ENCODE data around the gene FNTB. TPM values are rescaled to one million over a fixed set of nuclear protein-coding genes. Genes with fewer than 3 reads are reported as not detected.

FNTB gene
- total and polyA plus RNA-seq, 2 experiments from 2014 or later: 8.6 to 12.5 TPM

DNA sequence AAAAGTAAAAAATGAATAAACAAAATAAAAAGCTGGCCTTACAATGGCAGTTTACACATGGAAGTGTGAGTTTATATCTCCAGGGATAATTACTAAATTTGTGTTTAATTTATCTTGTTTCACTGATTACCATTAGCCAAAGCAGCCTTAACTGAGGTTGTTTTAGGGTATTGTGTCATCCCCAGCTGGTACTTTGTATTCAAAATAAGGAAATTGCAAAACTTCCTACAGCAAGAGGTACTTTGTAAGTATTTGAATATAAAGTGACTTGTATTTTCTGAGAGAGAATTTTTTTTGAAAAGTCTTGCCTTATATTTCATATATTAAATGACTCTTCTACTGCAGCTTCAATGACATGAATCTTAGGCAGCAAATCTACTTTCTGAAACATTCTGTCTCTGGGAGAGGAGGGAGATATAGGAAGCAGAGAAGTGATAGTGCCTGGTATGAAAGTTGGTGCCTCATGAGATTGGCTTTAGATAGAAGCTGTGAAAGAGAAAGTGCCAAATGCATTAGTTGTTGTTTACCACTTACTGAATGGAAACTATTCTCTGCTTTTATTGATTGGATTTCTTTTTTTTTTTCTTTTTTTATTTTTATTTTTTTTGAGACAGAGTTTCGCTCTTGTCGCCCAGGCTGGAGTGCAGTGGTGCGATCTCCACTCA, 6.7 kb downstream of the FNTB start (continued):
- TF ChIP-seq, protein P1, sequence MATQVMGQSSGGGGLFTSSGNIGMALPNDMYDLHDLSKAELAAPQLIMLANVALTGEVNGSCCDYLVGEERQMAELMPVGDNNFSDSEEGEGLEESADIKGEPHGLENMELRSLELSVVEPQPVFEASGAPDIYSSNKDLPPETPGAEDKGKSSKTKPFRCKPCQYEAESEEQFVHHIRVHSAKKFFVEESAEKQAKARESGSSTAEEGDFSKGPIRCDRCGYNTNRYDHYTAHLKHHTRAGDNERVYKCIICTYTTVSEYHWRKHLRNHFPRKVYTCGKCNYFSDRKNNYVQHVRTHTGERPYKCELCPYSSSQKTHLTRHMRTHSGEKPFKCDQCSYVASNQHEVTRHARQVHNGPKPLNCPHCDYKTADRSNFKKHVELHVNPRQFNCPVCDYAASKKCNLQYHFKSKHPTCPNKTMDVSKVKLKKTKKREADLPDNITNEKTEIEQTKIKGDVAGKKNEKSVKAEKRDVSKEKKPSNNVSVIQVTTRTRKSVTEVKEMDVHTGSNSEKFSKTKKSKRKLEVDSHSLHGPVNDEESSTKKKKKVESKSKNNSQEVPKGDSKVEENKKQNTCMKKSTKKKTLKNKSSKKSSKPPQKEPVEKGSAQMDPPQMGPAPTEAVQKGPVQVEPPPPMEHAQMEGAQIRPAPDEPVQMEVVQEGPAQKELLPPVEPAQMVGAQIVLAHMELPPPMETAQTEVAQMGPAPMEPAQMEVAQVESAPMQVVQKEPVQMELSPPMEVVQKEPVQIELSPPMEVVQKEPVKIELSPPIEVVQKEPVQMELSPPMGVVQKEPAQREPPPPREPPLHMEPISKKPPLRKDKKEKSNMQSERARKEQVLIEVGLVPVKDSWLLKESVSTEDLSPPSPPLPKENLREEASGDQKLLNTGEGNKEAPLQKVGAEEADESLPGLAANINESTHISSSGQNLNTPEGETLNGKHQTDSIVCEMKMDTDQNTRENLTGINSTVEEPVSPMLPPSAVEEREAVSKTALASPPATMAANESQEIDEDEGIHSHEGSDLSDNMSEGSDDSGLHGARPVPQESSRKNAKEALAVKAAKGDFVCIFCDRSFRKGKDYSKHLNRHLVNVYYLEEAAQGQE (IDR thresholded peaks at IDR 0.05; ENCODE audit: unreplicated experiment): no peak
- no peak for TF ChIP-seq ZNF114 (CRISPR knock-in tag; IDR thresholded peaks at IDR 0.05)
- TF ChIP-seq ZNF331 (CRISPR knock-in tag; IDR thresholded peaks at IDR 0.05; ENCODE audit: low read depth): no peak
- TF ChIP-seq CREB1 (CRISPR knock-in tag; IDR thresholded peaks at IDR 0.05; ENCODE audit: low read depth): no peak
- TF ChIP-seq NANOG (IDR thresholded peaks at IDR 0.05; ENCODE audit: borderline replicate concordance): no peak

DNA sequence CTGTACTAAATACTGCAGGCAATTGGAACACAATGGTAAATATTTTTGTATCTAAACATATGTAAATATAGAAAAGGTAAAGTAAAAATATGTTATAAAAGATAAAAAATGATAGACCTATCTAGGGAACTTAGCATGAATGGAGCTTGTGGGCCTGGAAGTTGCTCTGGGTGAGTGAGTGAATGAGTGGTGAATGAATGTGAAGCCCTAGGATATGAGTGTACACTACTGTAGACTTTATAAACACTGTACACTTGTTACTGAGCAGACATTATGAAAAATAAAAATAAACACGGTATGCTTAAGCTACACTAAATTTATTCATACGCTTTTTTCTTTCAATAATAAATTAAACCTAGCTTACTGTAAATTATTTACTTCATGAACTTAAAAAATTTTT, 7.8 kb downstream of the FNTB start:
- Mint-ChIP-seq H3K36me3 (ENCODE audit: low read depth) (no peaks in the 10 kb centered on the region), H3K4me3 (no peak overlapping the region), H3K27me3 (ENCODE audit: insufficient read depth, low read depth, poor library complexity) (peaks cover 3% of the 10 kb centered on the region), H3K27ac (no peak overlapping the region), H3K9me3 (no peaks in the 10 kb centered on the region), H3K4me1 (peaks cover 15% of the 10 kb centered on the region)
- Histone ChIP-seq H3F3A (replicated peaks; ENCODE audit: low read depth) (no peaks in the 10 kb centered on the region), H3K27me3 (ENCODE audit: insufficient read depth) (no peaks in the 10 kb centered on the region), H3K79me2 (replicated peaks; ENCODE audit: insufficient read depth) (peaks cover 15% of the 10 kb centered on the region), H3K36me3 (ENCODE audit: insufficient read depth) (no peaks in the 10 kb centered on the region), H3K27ac (ENCODE audit: low read depth) (no peak overlapping the region), H3K4me3 (no peak overlapping the region), H4K20me1 (replicated peaks; ENCODE audit: insufficient read depth) (0 out of 2 replicates have a peak, but pooled peaks cover under 1% of the 10 kb centered on the region), H2AFZ (no peak overlapping the region), H3K4me1 (ENCODE audit: insufficient read depth) (peaks cover 7% of the 10 kb centered on the region), H3K9me2 (ENCODE audit: insufficient read depth) (no peaks in the 10 kb centered on the region), H3K4me2 (no peak overlapping the region)
- ATAC-seq (no peak), DNase-seq (ENCODE audit: low spot score) (no peak)
- no peak for TF ChIP-seq EZH2phosphoT487 (IDR thresholded peaks at IDR 0.05; ENCODE audit: unreplicated experiment)
- TF ChIP-seq STAT1 (IDR thresholded peaks at IDR 0.05; ENCODE audit: unreplicated experiment): no peak
- no peak for TF ChIP-seq EZH2 (IDR thresholded peaks at IDR 0.05; ENCODE audit: low read depth, unreplicated experiment)

DNA sequence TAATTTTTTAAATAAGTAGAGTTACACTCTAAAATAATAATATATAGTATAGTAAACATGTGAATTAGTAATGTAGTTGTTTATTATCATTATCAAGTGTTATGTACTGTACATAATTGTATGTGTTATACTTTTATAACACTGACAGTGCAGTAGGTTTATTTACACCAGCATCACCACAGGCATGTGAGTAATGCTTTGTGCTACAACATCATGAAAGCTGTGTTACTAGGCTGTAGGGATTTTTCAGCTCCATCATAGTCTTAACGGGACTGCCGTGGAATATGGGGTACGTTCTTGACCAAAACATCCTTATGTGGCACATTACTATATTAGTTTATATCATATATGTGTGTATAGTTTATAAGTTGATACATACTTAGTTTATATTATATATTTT, 8.6 kb downstream of the FNTB start:
- no peak overlapping the region for H3K4me2 ChIP-seq

More for the DNA sequence above, 8.6 kb downstream of the FNTB start:
- TF ChIP-seq ZNF331 (CRISPR knock-in tag; IDR thresholded peaks at IDR 0.05; ENCODE audit: low read depth) (no peak), EZH2phosphoT487 (IDR thresholded peaks at IDR 0.05; ENCODE audit: unreplicated experiment) (no peak), CREB1 (CRISPR knock-in tag; IDR thresholded peaks at IDR 0.05; ENCODE audit: low read depth) (no peak), POLR2AphosphoS5 (IDR thresholded peaks at IDR 0.05; ENCODE audit: low read depth) (no peak)
- TF ChIP-seq, protein P1 (IDR thresholded peaks at IDR 0.05; ENCODE audit: unreplicated experiment): no peak
- TF ChIP-seq, protein P2, sequence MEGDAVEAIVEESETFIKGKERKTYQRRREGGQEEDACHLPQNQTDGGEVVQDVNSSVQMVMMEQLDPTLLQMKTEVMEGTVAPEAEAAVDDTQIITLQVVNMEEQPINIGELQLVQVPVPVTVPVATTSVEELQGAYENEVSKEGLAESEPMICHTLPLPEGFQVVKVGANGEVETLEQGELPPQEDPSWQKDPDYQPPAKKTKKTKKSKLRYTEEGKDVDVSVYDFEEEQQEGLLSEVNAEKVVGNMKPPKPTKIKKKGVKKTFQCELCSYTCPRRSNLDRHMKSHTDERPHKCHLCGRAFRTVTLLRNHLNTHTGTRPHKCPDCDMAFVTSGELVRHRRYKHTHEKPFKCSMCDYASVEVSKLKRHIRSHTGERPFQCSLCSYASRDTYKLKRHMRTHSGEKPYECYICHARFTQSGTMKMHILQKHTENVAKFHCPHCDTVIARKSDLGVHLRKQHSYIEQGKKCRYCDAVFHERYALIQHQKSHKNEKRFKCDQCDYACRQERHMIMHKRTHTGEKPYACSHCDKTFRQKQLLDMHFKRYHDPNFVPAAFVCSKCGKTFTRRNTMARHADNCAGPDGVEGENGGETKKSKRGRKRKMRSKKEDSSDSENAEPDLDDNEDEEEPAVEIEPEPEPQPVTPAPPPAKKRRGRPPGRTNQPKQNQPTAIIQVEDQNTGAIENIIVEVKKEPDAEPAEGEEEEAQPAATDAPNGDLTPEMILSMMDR (conservative IDR thresholded peaks at IDR 0.05; ENCODE audit: low read depth in 2 of 2): no peak
- TF ChIP-seq, protein P3, sequence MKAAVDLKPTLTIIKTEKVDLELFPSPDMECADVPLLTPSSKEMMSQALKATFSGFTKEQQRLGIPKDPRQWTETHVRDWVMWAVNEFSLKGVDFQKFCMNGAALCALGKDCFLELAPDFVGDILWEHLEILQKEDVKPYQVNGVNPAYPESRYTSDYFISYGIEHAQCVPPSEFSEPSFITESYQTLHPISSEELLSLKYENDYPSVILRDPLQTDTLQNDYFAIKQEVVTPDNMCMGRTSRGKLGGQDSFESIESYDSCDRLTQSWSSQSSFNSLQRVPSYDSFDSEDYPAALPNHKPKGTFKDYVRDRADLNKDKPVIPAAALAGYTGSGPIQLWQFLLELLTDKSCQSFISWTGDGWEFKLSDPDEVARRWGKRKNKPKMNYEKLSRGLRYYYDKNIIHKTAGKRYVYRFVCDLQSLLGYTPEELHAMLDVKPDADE (IDR thresholded peaks at IDR 0.05): no peak
- no peak overlapping the region for H2AFZ ChIP-seq
- H4K20me1 ChIP-seq (replicated peaks; ENCODE audit: insufficient read depth): no peaks in the 10 kb centered on the region
- H3K9me3 Mint-ChIP-seq: no peaks in the 10 kb centered on the region
- H3K27me3 ChIP-seq (ENCODE audit: insufficient read depth): no peaks in the 10 kb centered on the region
- H3K9me2 ChIP-seq (ENCODE audit: insufficient read depth): no peaks in the 10 kb centered on the region
- no peaks in the 10 kb centered on the region for H3K36me3 ChIP-seq (ENCODE audit: insufficient read depth)
- no peak for ATAC-seq
- H3K27ac Mint-ChIP-seq: no peak overlapping the region
- peaks cover 7% of the 10 kb centered on the region for H3K4me1 ChIP-seq (ENCODE audit: insufficient read depth)
- peaks cover 1% of the 10 kb centered on the region for H3K27me3 Mint-ChIP-seq (ENCODE audit: insufficient read depth, low read depth, poor library complexity)
- H3K79me2 ChIP-seq (replicated peaks; ENCODE audit: insufficient read depth): peaks cover 8% of the 10 kb centered on the region; the same call in 1 of the 2 replicates
- DNase-seq (ENCODE audit: low spot score): no peak
- H3K4me3 Mint-ChIP-seq: no peak overlapping the region
- peaks cover 13% of the 10 kb centered on the region for H3K4me1 Mint-ChIP-seq
- no peaks in the 10 kb centered on the region for H3K36me3 Mint-ChIP-seq (ENCODE audit: low read depth)
- no peak overlapping the region for H3K27ac ChIP-seq (ENCODE audit: low read depth)
- H3K4me3 ChIP-seq: no peak overlapping the region
- no peaks in the 10 kb centered on the region for H3F3A ChIP-seq (replicated peaks; ENCODE audit: low read depth)

Data from GM23338 (cell line).